Activated CD8-positive, alpha-beta T cell treated with anti-CD3 and anti-CD28 coated beads for 36 hours (primary cell): Measurements from ENCODE around the gene ACAP3. TPM values are rescaled to one million over a fixed set of nuclear protein-coding genes. Genes with fewer than 3 reads are reported as not detected.

ENCODE experiments used
- ATAC-seq: fragments of 200-7000 bp; cut with Tn5 transposase; one replicate; pipeline ENCODE4 v1.10.0; 2021; ENCODE audit warnings: mild to moderate bottlenecking, moderate library complexity
- CTCF ChIA-PET: fragments of 350-600 bp; sonication (Branson Sonifier 250); formaldehyde crosslinking; loops from one replicate; lab custom pipeline; 2021; ENCODE audit warnings: antibody characterized with exemption; lab: Charles Lee
- POLR2A ChIA-PET: fragments of 350-600 bp; sonication (Branson Sonifier 250); formaldehyde crosslinking; loops from one replicate; lab custom pipeline; 2021; ENCODE audit warnings: antibody characterized with exemption; lab: Charles Lee
- DNase-seq: peaks from one replicate; pipeline ENCODE4 v3.0.0-alpha.2; 2020
- H3K27ac Mint-ChIP-seq: one replicate; pipeline ENCODE4 v1.8.0; 2021; ENCODE audit warnings: mild to moderate bottlenecking, mixed read lengths
- H3K27me3 Mint-ChIP-seq: one replicate; pipeline ENCODE4 v1.8.0; 2021; ENCODE audit warnings: mixed read lengths
- H3K36me3 Mint-ChIP-seq: one replicate; pipeline ENCODE4 v1.8.0; 2021; ENCODE audit warnings: low read depth, mixed read lengths
- H3K4me1 Mint-ChIP-seq: one replicate; pipeline ENCODE4 v1.8.0; 2021; ENCODE audit warnings: low read depth, mixed read lengths
- H3K4me3 Mint-ChIP-seq: one replicate; pipeline ENCODE4 v1.8.0; 2021; ENCODE audit warnings: mild to moderate bottlenecking, moderate library complexity, mixed read lengths
- H3K9me3 Mint-ChIP-seq: one replicate; pipeline ENCODE4 v1.8.0; 2021; ENCODE audit warnings: mixed read lengths
- intact Hi-C: fragments of 100-400 bp; cut with micrococcal nuclease; formaldehyde crosslinking; loops from one replicate; pipeline ENCODE4 v1.10.0; 2022
- total RNA-seq, 2 experiments: library from RNA; stranded (reverse); gene quantifications; one replicate each; pipeline ENCODE4 v1.2.3, GENCODE V29; 2021
- TF ChIP-seq, protein P1 (sequence below): fragments of 200-600 bp; IDR thresholded peaks from one replicate; pipeline ENCODE4 v1.8.0; 2022; ENCODE audit warnings: antibody characterized with exemption, mild to moderate bottlenecking

Gene ACAP3
- total RNA-seq, 2 experiments from 2014 or later = 41.1 to 42.5 TPM

DNA sequence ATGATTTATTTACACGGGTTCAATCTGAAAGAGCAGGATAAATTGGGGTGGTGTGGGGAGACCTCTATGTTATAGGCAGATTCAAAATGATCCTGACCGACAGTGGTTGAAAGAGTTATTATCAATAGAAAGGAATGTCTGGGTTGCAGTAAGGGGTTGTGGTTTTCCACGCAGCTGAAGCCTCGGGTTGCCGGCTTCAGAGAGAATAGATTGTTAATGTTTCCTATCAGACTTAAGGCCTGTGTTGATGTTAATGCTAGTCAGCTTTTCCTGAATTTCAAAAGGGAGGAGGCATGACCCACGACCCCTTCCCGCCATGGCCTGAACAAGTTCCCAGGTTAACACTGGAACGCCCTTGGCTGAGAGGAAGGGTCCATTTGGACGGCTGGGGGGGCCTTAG is 31.9 kb downstream of the ACAP3 start:
- Mint-ChIP-seq H3K9me3 (no peaks in the 10 kb centered on the region), H3K36me3 (peaks cover 18% of the 10 kb centered on the region), H3K27me3 (no peaks in the 10 kb centered on the region), H3K27ac (no peak overlapping the region), H3K4me3 (peak overlapping the region; percentile 11), H3K4me1 (peaks cover 24% of the 10 kb centered on the region)
- POLR2A ChIA-PET = interaction anchor here (1.0 to 1.4 kb wide), 2 partner anchors 9 to 11 kb away, joined by 3 read pairs; no protein-coding TSS in a partner anchor
- TF ChIP-seq, protein P1, sequence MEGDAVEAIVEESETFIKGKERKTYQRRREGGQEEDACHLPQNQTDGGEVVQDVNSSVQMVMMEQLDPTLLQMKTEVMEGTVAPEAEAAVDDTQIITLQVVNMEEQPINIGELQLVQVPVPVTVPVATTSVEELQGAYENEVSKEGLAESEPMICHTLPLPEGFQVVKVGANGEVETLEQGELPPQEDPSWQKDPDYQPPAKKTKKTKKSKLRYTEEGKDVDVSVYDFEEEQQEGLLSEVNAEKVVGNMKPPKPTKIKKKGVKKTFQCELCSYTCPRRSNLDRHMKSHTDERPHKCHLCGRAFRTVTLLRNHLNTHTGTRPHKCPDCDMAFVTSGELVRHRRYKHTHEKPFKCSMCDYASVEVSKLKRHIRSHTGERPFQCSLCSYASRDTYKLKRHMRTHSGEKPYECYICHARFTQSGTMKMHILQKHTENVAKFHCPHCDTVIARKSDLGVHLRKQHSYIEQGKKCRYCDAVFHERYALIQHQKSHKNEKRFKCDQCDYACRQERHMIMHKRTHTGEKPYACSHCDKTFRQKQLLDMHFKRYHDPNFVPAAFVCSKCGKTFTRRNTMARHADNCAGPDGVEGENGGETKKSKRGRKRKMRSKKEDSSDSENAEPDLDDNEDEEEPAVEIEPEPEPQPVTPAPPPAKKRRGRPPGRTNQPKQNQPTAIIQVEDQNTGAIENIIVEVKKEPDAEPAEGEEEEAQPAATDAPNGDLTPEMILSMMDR = no peak
- ATAC-seq (no peak), DNase-seq (no peak)
- CTCF ChIA-PET = no interaction called here
- intact Hi-C loops = no loop called here

DNA sequence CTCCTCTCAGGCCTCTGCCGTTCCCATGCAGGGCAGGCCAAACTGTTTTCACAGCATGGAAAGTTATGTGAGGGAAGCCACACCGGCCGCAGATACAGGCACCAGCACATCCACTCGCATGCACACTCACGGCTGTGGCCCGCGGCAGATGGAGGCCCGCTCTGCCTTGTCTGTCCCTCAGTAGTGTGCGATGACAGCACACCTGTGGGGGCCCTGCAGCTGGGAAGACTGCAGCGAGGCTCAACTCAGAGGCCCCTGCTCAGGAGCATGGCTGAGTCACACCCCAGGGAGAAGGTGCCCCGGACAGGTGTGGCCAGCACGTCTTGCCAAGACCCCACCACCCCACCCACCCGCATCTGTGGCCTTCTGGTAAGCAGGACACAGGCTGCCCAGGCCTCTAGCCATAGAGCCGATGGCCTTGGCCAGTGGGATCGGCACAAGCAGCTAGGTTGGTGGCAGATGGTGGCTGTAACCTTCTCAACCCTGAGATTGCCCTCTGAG is 32.7 kb downstream of the ACAP3 start:
- no peaks in the 10 kb centered on the region for H3K9me3 Mint-ChIP-seq
- POLR2A ChIA-PET = interaction anchor here (0.9 to 1.4 kb wide), 3 partner anchors 10 to 20 kb away, joined by 3 read pairs; no protein-coding TSS in a partner anchor

DNA sequence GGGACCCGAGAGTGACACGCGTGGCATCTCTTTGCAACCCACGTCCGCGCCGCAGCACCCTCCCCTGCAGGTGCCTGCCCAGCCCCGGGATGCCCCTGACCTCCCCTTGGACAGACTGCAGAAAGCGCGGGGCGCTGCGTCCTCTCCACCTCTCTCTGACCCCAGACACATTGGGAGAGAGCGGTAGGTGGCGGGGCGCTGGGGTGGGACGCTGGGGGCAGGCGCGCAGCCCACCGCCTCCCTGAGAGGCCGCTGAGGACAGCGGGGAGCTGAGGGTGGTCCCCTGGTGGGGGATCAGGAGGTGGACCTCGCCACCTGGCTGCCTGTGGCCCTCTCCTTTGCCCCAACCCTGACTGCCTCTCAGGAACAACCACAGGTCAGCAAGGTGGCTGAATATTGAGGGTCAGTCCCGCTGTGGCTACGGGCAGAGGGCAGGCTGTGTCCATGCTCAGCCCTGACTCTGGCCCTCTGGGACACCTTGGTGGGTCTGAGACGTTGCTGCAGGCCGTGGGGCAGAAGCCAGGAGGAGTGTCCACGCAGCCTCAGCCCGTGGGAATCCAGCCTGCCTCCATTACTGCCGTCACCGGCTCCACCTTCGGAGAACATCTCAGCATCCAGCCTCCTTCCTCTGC is 33.3 kb downstream of the ACAP3 start:
- H3K27ac Mint-ChIP-seq = peak overlapping the region; percentile 52
- no peaks in the 10 kb centered on the region for H3K9me3 Mint-ChIP-seq
- CTCF ChIA-PET = no interaction called here

More for the DNA sequence above, 32.7 kb downstream of the ACAP3 start:
- TF ChIP-seq, protein P1 = no peak
- ATAC-seq (no peak), DNase-seq (no peak)
- intact Hi-C loops = no loop called here
- Mint-ChIP-seq H3K27ac (no peak overlapping the region), H3K4me1 (peaks cover 33% of the 10 kb centered on the region), H3K27me3 (no peaks in the 10 kb centered on the region), H3K36me3 (peaks cover 24% of the 10 kb centered on the region), H3K4me3 (peak overlapping the region; percentile 70)
- CTCF ChIA-PET = no interaction called here

DNA sequence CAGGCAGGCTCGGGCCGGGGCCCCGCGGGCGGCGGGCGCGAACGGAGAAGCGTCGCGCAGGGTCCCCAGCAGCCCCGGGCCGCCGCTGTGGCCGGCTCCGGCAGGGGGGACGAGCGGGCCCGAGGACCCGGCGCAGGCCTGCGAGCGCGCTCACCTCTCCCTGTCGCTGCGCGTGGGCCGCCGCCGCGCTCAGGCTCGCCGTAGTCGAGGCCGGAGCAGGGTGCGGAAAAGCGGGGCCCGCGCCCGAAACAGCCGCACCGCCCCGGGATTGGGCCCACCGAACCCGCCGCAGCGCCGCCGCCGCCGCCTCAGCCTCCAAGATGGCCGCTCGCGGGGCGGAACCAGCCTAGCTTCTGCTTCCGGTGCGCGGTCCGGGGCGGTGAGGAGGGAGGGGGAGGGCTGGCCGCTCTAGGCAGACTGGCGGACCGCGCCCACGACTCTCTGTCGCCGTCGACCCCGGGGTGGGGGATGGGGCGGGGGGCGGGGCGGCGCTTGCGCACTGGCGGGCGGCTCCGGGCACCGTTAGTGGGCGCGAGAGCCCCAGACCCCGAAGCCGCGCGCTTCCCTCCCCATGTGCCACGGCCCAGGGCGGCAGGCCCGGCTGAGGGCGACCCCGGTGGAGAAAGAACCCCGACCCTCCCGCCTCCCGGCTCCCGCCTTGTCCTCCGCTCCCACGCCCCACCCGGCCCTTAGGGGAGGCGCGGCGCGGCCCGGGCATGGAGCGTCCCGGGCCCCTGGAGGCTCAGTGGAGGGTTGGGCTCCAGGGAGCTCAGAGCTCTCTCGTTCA is 34.0 kb downstream of the ACAP3 start, which contains the start of gene UBE2J2:
TSS of gene UBE2J2 (minus strand) at position 343 of the 787 bp plus-strand sequence. CDS start 5,862 bp downstream, outside the sequence.
- ChIA-PET CTCF (no interaction called here), POLR2A (interaction anchor here (0.6 to 1.4 kb wide), 7 partner anchors 10 to 230 kb away, joined by 3 to 4 read pairs (median 3); no protein-coding TSS in a partner anchor)
- intact Hi-C loops = no loop called here
- Mint-ChIP-seq H3K36me3 (peaks cover 24% of the 10 kb centered on the region), H3K9me3 (no peaks in the 10 kb centered on the region), H3K4me3 (peak within 1 kb of the TSS; percentile 90), H3K27ac (peak within 1 kb of the TSS; percentile 85), H3K4me1 (peaks cover 39% of the 10 kb centered on the region), H3K27me3 (no peaks in the 10 kb centered on the region)
- DNase-seq = peak; percentile 96
- peak; percentile 98 for ATAC-seq
- TF ChIP-seq, protein P1 = no peak

More for the DNA sequence above, 33.3 kb downstream of the ACAP3 start:
- Mint-ChIP-seq H3K36me3 (peaks cover 24% of the 10 kb centered on the region), H3K4me1 (peaks cover 37% of the 10 kb centered on the region), H3K27me3 (no peaks in the 10 kb centered on the region), H3K4me3 (peak overlapping the region; percentile 70)
- DNase-seq (no peak), ATAC-seq (no peak)
- TF ChIP-seq, protein P1 = no peak
- intact Hi-C loops = no loop called here
- POLR2A ChIA-PET = interaction anchor here (0.9 to 1.4 kb wide), 2 partner anchors 21 to 24 kb away, joined by 3 to 4 read pairs; no protein-coding TSS in a partner anchor
